Measurements from ENCODE around the gene CADPS. TPM values are rescaled to one million over a fixed set of nuclear protein-coding genes. Genes with fewer than 3 reads are reported as not detected.

CADPS gene
- total and polyA plus RNA-seq, 2 of the 4 experiments (the other 2 are of a cell fraction) = not detected

- no peaks in the 10 kb centered on the region for H3K36me3 ChIP-seq (ENCODE audit: control insufficient read depth, insufficient read depth, low read length)
- no TSS peak for BruUV-seq (replicated peaks)
Observed at GRCh38 chr3:62732183-62732904, 142.9 kb downstream of the CADPS start.

More at GRCh38 chr3:62732183-62732904, 142.9 kb downstream of the CADPS start:
- no peak overlapping the region for H3K4ac ChIP-seq (ENCODE audit: low read depth, low read length)
- H3K4me3 ChIP-seq (ENCODE audit: insufficient read depth, low read depth, low read length) = no peak overlapping the region
- H3K9me1 ChIP-seq (ENCODE audit: insufficient read depth, low read length) = no peaks in the 10 kb centered on the region
- no peak overlapping the region for H2BK120ac ChIP-seq (ENCODE audit: low read depth, low read length)
- no peaks in the 10 kb centered on the region for H3K27me3 ChIP-seq (ENCODE audit: control insufficient read depth, insufficient read depth, low read length)
- H3K56ac ChIP-seq (ENCODE audit: extremely low read depth, insufficient read depth, low read length) = no peak overlapping the region
- no peak overlapping the region for H2BK20ac ChIP-seq (ENCODE audit: low read depth, low read length)
- no peaks in the 10 kb centered on the region for H3K9me3 ChIP-seq (ENCODE audit: control insufficient read depth, insufficient read depth, low read length)
- no peak overlapping the region for H3K27ac ChIP-seq (ENCODE audit: insufficient read depth, low read length)
- no peak overlapping the region for H3K23ac ChIP-seq (ENCODE audit: low read depth, low read length)
- H2AK5ac ChIP-seq (ENCODE audit: low read depth, low read length) = no peak overlapping the region
- ATAC-seq (ENCODE audit: low read depth) = no peak
- H2BK5ac ChIP-seq (ENCODE audit: low read depth, low read length, poor library complexity, severe bottlenecking) = no peak overlapping the region
- H2AK9ac ChIP-seq (replicated peaks; ENCODE audit: low read depth, low read length, poor library complexity) = no peak overlapping the region
- no peak overlapping the region for H4K8ac ChIP-seq (ENCODE audit: low read depth in 2 of 2, low read length in 2 of 2)
- no peak overlapping the region for H3K18ac ChIP-seq (ENCODE audit: low read depth, low read length)
- H3K14ac ChIP-seq (replicated peaks; ENCODE audit: low read depth, low read length) = no peak overlapping the region
- DNase-seq = no peak
- H4K5ac ChIP-seq (ENCODE audit: low read depth, low read length) = no peak overlapping the region
- dilution Hi-C loops (cut with HindIII; ENCODE audit: low sequenced_read_pairs, unreplicated experiment) (no loop called here), in situ Hi-C loops (cut with MboI; ENCODE audit: low sequenced_read_pairs) (no loop called here), intact Hi-C loops (cut with micrococcal nuclease) (no loop called here)
- no peak overlapping the region for H2BK15ac ChIP-seq (ENCODE audit: low read depth, low read length)
- TF ChIP-seq MAZ (IDR thresholded peaks at IDR 0.05; ENCODE audit: borderline replicate concordance, low read depth, low read length) = no peak
- TF ChIP-seq RAD21 (IDR thresholded peaks at IDR 0.05; ENCODE audit: low read length) = no peak
- TF ChIP-seq RFX5 (IDR thresholded peaks at IDR 0.05; ENCODE audit: low read depth, low read length) = no peak
- TF ChIP-seq MAFK (IDR thresholded peaks at IDR 0.05; ENCODE audit: low read depth, low read length) = no peak
- no peak for TF ChIP-seq SMC3 (IDR thresholded peaks at IDR 0.05; ENCODE audit: low read depth, low read length)
- TF ChIP-seq BHLHE40 (IDR thresholded peaks at IDR 0.05; ENCODE audit: low read depth, low read length) = no peak
- no peak for TF ChIP-seq CTCF (conservative IDR thresholded peaks at IDR 0.05; ENCODE audit: low read depth, low read length)
- no peak for TF ChIP-seq CHD1 (IDR thresholded peaks at IDR 0.05; ENCODE audit: low read depth, low read length)
- no peak for TF ChIP-seq CEBPB (IDR thresholded peaks at IDR 0.05; ENCODE audit: low read depth, low read length)
- TF ChIP-seq MXI1 (IDR thresholded peaks at IDR 0.05; ENCODE audit: borderline replicate concordance, low read depth, low read length) = no peak
- TF ChIP-seq FOS (IDR thresholded peaks at IDR 0.05; ENCODE audit: low read depth, low read length) = no peak
- TF ChIP-seq POLR2A (IDR thresholded peaks at IDR 0.05; ENCODE audit: low read depth, low read length) = no peak
- no peak for TF ChIP-seq NFE2L2 (IDR thresholded peaks at IDR 0.05; ENCODE audit: low read depth, low read length)
- TF ChIP-seq ELK1 (IDR thresholded peaks at IDR 0.05; ENCODE audit: borderline replicate concordance, low read depth, low read length) = no peak
- no peak for TF ChIP-seq USF2 (IDR thresholded peaks at IDR 0.05; ENCODE audit: low read depth, low read length)
- TF ChIP-seq RCOR1 (IDR thresholded peaks at IDR 0.05; ENCODE audit: insufficient replicate concordance, low read length) = no peak
- no peak overlapping the region for H2AFZ ChIP-seq (replicated peaks; ENCODE audit: low read length, poor library complexity)
- H3K4me1 ChIP-seq (ENCODE audit: control insufficient read depth, insufficient read depth, low read length) = no peaks in the 10 kb centered on the region
- H3K9ac ChIP-seq (ENCODE audit: low read depth, low read length) = no peak overlapping the region
- H3K79me1 ChIP-seq (ENCODE audit: low read depth in 1 of 2, low read length in 2 of 2) = no peaks in the 10 kb centered on the region
- no CpG with 5 or more reads among the region's 5 CpGs for WGBS, 2 experiments (ENCODE audit: extremely low coverage in 2 of 2, insufficient read length in 1 of 2)
- no peak overlapping the region for H4K91ac ChIP-seq (ENCODE audit: insufficient read depth, low read depth, low read length)
- POLR2A ChIA-PET (ENCODE audit: unreplicated experiment) = no interaction called here
- no peaks in the 10 kb centered on the region for H4K20me1 ChIP-seq (ENCODE audit: insufficient read depth, low read length)
- CTCF ChIA-PET = no interaction called here
- no peak overlapping the region for H3K4me2 ChIP-seq (ENCODE audit: low read depth, low read length)
